Stimulated activated CD4-positive, alpha-beta T cell treated with anti-CD3 and anti-CD28 coated beads, TNF-alpha, amount 100 ng/mL, for 48 hours (primary cell): ENCODE measurements around the gene BSND.

Source experiments
- DNase-seq, 3 donors: peaks; one replicate each; pipeline ENCODE4 v3.0.0-alpha.2; 2020; ENCODE audit warnings: low read depth in 3 of 3

Gene BSND

GRCh38 chr1:54975356-54976108, 23.2 kb upstream of the BSND start:
- no peak for DNase-seq

- no peak for DNase-seq
These were observed 22.0 kb upstream of the BSND start for GRCh38 chr1:54976747-54977146.

GRCh38 chr1:54977533-54978297, 21.0 kb upstream of the BSND start:
- no peak for DNase-seq

GRCh38 chr1:54978528-54979326, 20.0 kb upstream of the BSND start:
- no peak for DNase-seq

GRCh38 chr1:54979327-54979891, 19.3 kb upstream of the BSND start:
- no peak for DNase-seq

GRCh38 chr1:54980046-54980527, 18.6 kb upstream of the BSND start:
- DNase-seq, result no peak

- no peak for DNase-seq
These were observed 18.0 kb upstream of the BSND start, which contains the start of gene TMEM61 for GRCh38 chr1:54980528-54981241. Gene TMEM61, plus strand, starts transcription at chr1:54980628. Its CDS starts 438 bp downstream, at chr1:54981066.

- no peak for DNase-seq
These were observed 17.3 kb upstream of the BSND start for GRCh38 chr1:54981466-54981865.

- no peak for DNase-seq
These were observed 16.0 kb upstream of the BSND start for GRCh38 chr1:54982739-54983138.

- no peak for DNase-seq
These were observed 14.4 kb upstream of the BSND start for GRCh38 chr1:54984131-54984842.

GRCh38 chr1:54985556-54985955, 13.2 kb upstream of the BSND start:
- DNase-seq, result no peak

GRCh38 chr1:54986025-54986424, 12.7 kb upstream of the BSND start:
- DNase-seq, result no peak

GRCh38 chr1:54986533-54986932, 12.2 kb upstream of the BSND start:
- DNase-seq, result no peak

- DNase-seq, result no peak
These were observed 11.3 kb upstream of the BSND start for GRCh38 chr1:54987427-54987826.

GRCh38 chr1:54987919-54988705, 10.6 kb upstream of the BSND start:
- no peak for DNase-seq

- DNase-seq, result no peak
These were observed 9.8 kb upstream of the BSND start for GRCh38 chr1:54988975-54989374.

- DNase-seq, result no peak
These were observed 9.3 kb upstream of the BSND start for GRCh38 chr1:54989473-54989872.

GRCh38 chr1:54989968-54990810, 8.5 kb upstream of the BSND start:
- DNase-seq, result no peak

GRCh38 chr1:54990916-54991315, 7.8 kb upstream of the BSND start:
- no peak for DNase-seq
